ENCODE measurements around the gene TAS2R7.

Gene TAS2R7

GRCh38 chr12:10829994-10830393 lies 27.6 kb upstream of the TAS2R7 start:
- DNase-seq (ENCODE audit: low read depth): no peak
- TF ChIP-seq CTCF (IDR thresholded peaks at IDR 0.05; ENCODE audit: low read depth, low read length, missing control alignments): no peak
- H3K4me3 ChIP-seq (ENCODE audit: low read depth, low read length): no peak overlapping the region

- DNase-seq (ENCODE audit: low read depth): no peak
- H3K4me3 ChIP-seq (ENCODE audit: low read depth, low read length): no peak within 1 kb of the TSS
- TF ChIP-seq CTCF (IDR thresholded peaks at IDR 0.05; ENCODE audit: low read depth, low read length, missing control alignments): no peak
Observed at GRCh38 chr12:10826258-10826657, 23.8 kb upstream of the TAS2R7 start, which contains the start of gene TAS2R10. Gene TAS2R10, minus strand, starts transcription at chr12:10826358. Its CDS starts 89 bp downstream, at chr12:10826269.

- no peak for TF ChIP-seq CTCF (IDR thresholded peaks at IDR 0.05; ENCODE audit: low read depth, low read length, missing control alignments)
- DNase-seq (ENCODE audit: low read depth): no peak
- no peak overlapping the region for H3K4me3 ChIP-seq (ENCODE audit: low read depth, low read length)
Observed at GRCh38 chr12:10824957-10825356, 22.5 kb upstream of the TAS2R7 start.

GRCh38 chr12:10811883-10812536 lies 9.6 kb upstream of the TAS2R7 start:
- H3K4me3 ChIP-seq (ENCODE audit: low read depth, low read length): no peak overlapping the region
- DNase-seq (ENCODE audit: low read depth): no peak
- no peak for TF ChIP-seq CTCF (IDR thresholded peaks at IDR 0.05; ENCODE audit: low read depth, low read length, missing control alignments)

GRCh38 chr12:10810068-10810467 lies 7.6 kb upstream of the TAS2R7 start, which contains the start of gene TAS2R9:
Gene TAS2R9, minus strand, starts transcription at chr12:10810168. Its CDS starts 93 bp downstream, at chr12:10810075.
- DNase-seq (ENCODE audit: low read depth): no peak
- no peak within 1 kb of the TSS for H3K4me3 ChIP-seq (ENCODE audit: low read depth, low read length)
- TF ChIP-seq CTCF (IDR thresholded peaks at IDR 0.05; ENCODE audit: low read depth, low read length, missing control alignments): no peak

- TF ChIP-seq CTCF (IDR thresholded peaks at IDR 0.05; ENCODE audit: low read depth, low read length, missing control alignments): no peak
- no peak for DNase-seq (ENCODE audit: low read depth)
- H3K4me3 ChIP-seq (ENCODE audit: low read depth, low read length): no peak within 1 kb of the TSS
Observed at GRCh38 chr12:10807186-10807585, 4.8 kb upstream of the TAS2R7 start, which contains the start of gene TAS2R8. Gene TAS2R8, minus strand, starts transcription at chr12:10807286. Its CDS starts 306 bp downstream, at chr12:10806980.

GRCh38 chr12:10801741-10802140 lies 686 bp downstream of the TAS2R7 start:
- TF ChIP-seq CTCF (IDR thresholded peaks at IDR 0.05; ENCODE audit: low read depth, low read length, missing control alignments): no peak
- no peak for DNase-seq (ENCODE audit: low read depth)
- H3K4me3 ChIP-seq (ENCODE audit: low read depth, low read length): no peak overlapping the region
